Stimulated activated CD4-positive, alpha-beta T cell treated with anti-CD3 and anti-CD28 coated beads, Interleukin-4, amount 100 ng/mL, for 48 hours (primary cell): Measurements from ENCODE around the gene TMEM176A.
"Not testable (repeated sequence)": the region's sequence is repeated elsewhere in the genome, so short reads cannot be mapped to it uniquely, and the experiment has no call there.

Source experiments
- DNase-seq, 2 donors: peaks; one replicate each; pipeline ENCODE4 v3.0.0-alpha.2; 2020; ENCODE audit warnings: low read depth in 2 of 2

Gene TMEM176A

GRCh38 chr7:150800581-150801241 is at the start of gene TMEM176A:
TMEM176A (plus strand) TSS chr7:150800769; CDS start chr7:150801551, 782 bp downstream.
- no peak for DNase-seq

GRCh38 chr7:150751702-150752101 is 48.9 kb upstream of the TMEM176A start:
- no peak for DNase-seq

GRCh38 chr7:150753239-150753638 is 47.3 kb upstream of the TMEM176A start:
- no peak for DNase-seq

- no peak for DNase-seq
These were observed 46.6 kb upstream of the TMEM176A start for GRCh38 chr7:150753826-150754603.

- DNase-seq, result no peak
These were observed 45.6 kb upstream of the TMEM176A start for GRCh38 chr7:150754951-150755350.

GRCh38 chr7:150755473-150756099 is 45.0 kb upstream of the TMEM176A start:
- DNase-seq, result peak in 1 of 2 donors; percentile 62

GRCh38 chr7:150756166-150756565 is 44.4 kb upstream of the TMEM176A start:
- DNase-seq, result no peak

- DNase-seq, result no peak
These were observed 43.7 kb upstream of the TMEM176A start for GRCh38 chr7:150756858-150757257.

- no peak for DNase-seq
These were observed 41.1 kb upstream of the TMEM176A start for GRCh38 chr7:150759479-150759878.

GRCh38 chr7:150766334-150766709 is 34.2 kb upstream of the TMEM176A start:
- no peak for DNase-seq

GRCh38 chr7:150769768-150770167 is 30.8 kb upstream of the TMEM176A start:
- no peak for DNase-seq

- DNase-seq, result not testable (repeated sequence)
These were observed 26.4 kb upstream of the TMEM176A start for GRCh38 chr7:150774131-150774530.

- DNase-seq, result no peak
These were observed 22.4 kb upstream of the TMEM176A start for GRCh38 chr7:150778014-150778737.

GRCh38 chr7:150778738-150779301 is 21.7 kb upstream of the TMEM176A start:
- peak; percentile 69 to 77 for DNase-seq

- DNase-seq, result no peak
These were observed 20.3 kb upstream of the TMEM176A start for GRCh38 chr7:150780292-150780691.

- DNase-seq, result no peak
These were observed 19.5 kb upstream of the TMEM176A start for GRCh38 chr7:150781103-150781502.

GRCh38 chr7:150781961-150782360 is 18.6 kb upstream of the TMEM176A start:
- no peak for DNase-seq

GRCh38 chr7:150784120-150784736 is 16.3 kb upstream of the TMEM176A start:
- DNase-seq, result no peak

GRCh38 chr7:150784954-150785353 is 15.6 kb upstream of the TMEM176A start:
- no peak for DNase-seq

GRCh38 chr7:150787321-150788281 is 13.0 kb upstream of the TMEM176A start:
- no peak for DNase-seq
